Measurements from ENCODE around the gene TSEN2.
"Not testable (repeated sequence)": the region's sequence is repeated elsewhere in the genome, so short reads cannot be mapped to it uniquely, and the experiment has no call there.

Gene TSEN2

GRCh38 chr3:12472796-12473195 lies 11.5 kb upstream of the TSEN2 start:
- DNase-seq = no peak

- no peak for DNase-seq
Measured at GRCh38 chr3:12473511-12473910, 10.8 kb upstream of the TSEN2 start.

- no peak for DNase-seq
Measured at GRCh38 chr3:12476238-12476897, 7.9 kb upstream of the TSEN2 start.

- DNase-seq = no peak
Measured at GRCh38 chr3:12477256-12477655, 7.0 kb upstream of the TSEN2 start.

GRCh38 chr3:12478326-12478725 lies 6.0 kb upstream of the TSEN2 start:
- DNase-seq = no peak

- DNase-seq = not testable (repeated sequence)
Measured at GRCh38 chr3:12479198-12479597, 5.1 kb upstream of the TSEN2 start.

GRCh38 chr3:12479919-12480427 lies 4.3 kb upstream of the TSEN2 start:
- peak; percentile 22 for DNase-seq

GRCh38 chr3:12483410-12483809 lies 870 bp upstream of the TSEN2 start:
- peak; percentile 3 for DNase-seq

- DNase-seq = no peak
Measured at GRCh38 chr3:12483872-12484197, 445 bp upstream of the TSEN2 start.

- DNase-seq = no peak
Measured at GRCh38 chr3:12484983-12485327, 675 bp downstream of the TSEN2 start.

- DNase-seq = no peak
Measured at GRCh38 chr3:12486001-12486400, 1.7 kb downstream of the TSEN2 start.

GRCh38 chr3:12486916-12487315 lies 2.6 kb downstream of the TSEN2 start:
- DNase-seq = no peak

GRCh38 chr3:12487336-12487735 lies 3.1 kb downstream of the TSEN2 start:
- DNase-seq = no peak

- DNase-seq = no peak
Measured at GRCh38 chr3:12487786-12488185, 3.5 kb downstream of the TSEN2 start.

GRCh38 chr3:12489368-12489767 lies 5.1 kb downstream of the TSEN2 start:
- no peak for DNase-seq

- DNase-seq = no peak
Measured at GRCh38 chr3:12489832-12490231, 5.6 kb downstream of the TSEN2 start.

- DNase-seq = no peak
Measured at GRCh38 chr3:12490547-12490946, 6.3 kb downstream of the TSEN2 start.

- no peak for DNase-seq
Measured at GRCh38 chr3:12495749-12496452, 11.6 kb downstream of the TSEN2 start.

GRCh38 chr3:12496453-12496761 lies 12.1 kb downstream of the TSEN2 start:
- no peak for DNase-seq

- DNase-seq = no peak
Measured at GRCh38 chr3:12499474-12499873, 15.2 kb downstream of the TSEN2 start.

- DNase-seq = no peak
Measured at GRCh38 chr3:12501360-12502020, 17.2 kb downstream of the TSEN2 start.

- DNase-seq = no peak
Measured at GRCh38 chr3:12503126-12503957, 19.1 kb downstream of the TSEN2 start.

- no peak for DNase-seq
Measured at GRCh38 chr3:12506201-12506709, 22.0 kb downstream of the TSEN2 start.
